CD4-positive, alpha-beta T cell treated with Interleukin-4 for 1 hour (primary cell): ENCODE results near the gene MEA1.

Source experiments
- DNase-seq, 2 donors: peaks; one replicate each; pipeline ENCODE4 v3.0.0-alpha.2; 2020 to 2022

MEA1 gene

DNA sequence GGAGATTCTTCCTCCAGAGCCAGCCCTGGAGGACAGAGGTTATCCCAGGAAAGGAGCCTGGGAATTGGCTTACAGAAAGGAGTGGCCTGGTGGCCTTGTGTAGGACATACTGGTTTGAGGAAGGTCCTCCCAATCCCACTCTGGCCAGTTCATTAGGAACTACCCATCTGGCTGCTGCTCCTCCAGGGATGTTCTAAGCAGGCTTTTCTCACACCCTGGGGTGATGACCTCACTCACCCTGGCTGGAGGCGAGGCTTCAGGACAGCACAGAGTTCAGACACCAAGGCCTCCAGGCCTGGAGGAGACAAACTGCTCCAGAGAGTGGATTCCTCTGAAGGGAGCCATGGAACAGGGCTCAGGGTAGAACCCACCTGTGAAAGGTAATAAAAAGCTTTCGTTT, 44.3 kb downstream of the MEA1 start:
- DNase-seq: no peak

DNA sequence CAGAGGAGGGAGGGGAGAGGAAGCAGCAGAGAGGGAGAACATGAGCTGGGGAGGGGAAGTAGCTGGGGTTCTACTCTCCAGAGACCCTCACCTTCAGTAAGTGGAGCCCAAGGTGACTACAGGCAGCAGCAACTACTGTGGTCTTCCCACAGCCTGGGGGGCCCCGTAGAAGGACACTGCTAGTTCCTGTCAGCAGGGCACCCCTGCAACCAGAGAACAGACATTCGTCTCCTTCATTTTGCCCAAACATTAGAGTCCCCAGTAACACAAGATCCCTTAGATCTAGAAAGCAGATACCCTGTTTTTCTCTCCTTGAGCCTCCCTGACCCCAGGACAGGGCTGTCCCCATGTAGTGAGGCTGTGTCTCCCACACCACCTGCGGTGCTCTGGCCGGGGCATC, 45.0 kb downstream of the MEA1 start:
- DNase-seq: no peak

DNA sequence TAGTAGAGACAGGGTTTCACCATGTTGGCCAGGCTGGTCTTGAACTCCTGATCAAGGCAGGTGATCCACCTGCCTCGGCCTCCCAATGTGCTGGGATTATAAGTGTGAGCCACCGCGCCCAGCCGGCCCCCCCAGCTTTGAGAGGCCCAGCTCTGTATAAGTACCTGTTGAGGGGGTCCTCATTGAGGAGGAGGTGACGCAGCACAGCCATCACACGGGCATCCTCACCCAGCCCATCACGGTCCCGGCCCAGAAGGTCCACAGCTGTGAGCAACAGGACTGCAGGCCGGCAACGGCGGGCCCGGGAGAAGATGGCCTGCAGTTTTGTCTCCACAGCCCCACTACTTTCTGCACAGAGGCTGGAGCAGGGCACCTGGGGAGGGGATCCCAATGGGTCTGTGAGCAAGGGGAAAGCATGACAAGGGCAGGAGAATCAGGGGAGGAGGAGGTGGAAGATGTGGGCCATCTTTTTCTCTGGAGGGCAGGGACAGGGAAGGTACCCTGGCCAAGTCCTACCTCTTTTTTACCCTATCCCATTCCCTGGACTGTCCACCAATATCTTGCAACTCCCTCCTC, 45.5 kb downstream of the MEA1 start:
- no peak for DNase-seq

- DNase-seq: no peak
Measured at GRCh38 chr6:42967228-42967627, 46.5 kb downstream of the MEA1 start.

DNA sequence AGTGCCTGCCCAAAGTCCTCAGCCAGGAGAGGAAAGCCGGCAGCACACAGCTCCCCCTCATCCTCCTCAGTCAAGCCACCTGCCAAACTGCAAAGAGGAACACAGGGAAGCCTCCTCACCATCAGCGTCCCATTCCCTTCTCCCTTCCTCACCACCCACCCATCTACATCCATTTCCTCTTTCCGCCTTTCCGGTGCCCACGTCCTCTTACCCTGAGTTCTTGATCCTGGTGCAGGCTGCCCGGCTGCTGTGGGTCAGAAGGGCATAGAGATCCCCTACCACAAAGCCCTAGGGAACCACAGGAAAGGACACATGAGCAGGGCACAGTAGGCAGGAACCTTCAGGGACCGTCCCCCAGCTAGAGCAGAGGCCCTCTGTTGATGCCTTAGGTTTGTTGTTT, 47.2 kb downstream of the MEA1 start:
- no peak for DNase-seq

- DNase-seq: peak; percentile 30 to 55
Measured at GRCh38 chr6:42963855-42964605, 49.7 kb downstream of the MEA1 start.

DNA sequence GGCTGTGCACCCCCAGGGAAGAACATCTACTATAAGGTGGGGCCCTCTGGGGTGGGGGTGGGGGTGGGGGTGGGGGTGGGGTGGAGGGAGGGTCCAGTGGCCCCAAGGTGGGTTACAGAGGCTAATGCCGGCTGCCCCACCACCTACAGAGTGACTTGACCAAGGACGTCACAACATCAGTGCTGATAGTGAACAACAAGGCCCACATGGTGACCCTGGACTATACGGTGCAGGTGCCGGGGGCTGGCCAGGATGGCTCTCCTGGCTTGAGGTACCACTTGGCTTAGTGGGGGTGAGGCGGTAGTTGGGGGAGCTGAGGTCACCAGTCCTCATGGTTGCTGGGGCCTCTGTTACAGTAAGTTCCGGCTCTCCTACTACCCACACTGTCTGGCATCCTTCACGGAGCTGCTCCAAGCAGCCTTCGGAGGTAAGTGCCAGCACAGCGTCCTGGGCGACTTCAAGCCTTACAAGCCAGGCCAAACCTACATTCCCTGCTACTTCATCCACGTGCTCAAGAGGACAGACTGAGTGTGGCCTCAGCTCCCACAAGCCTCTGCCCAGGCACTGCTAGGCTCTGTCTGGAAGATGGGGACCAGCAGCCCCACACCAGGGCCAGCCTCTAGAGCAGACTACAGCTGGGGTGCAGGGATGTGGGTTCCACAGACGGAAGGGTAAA, 50.4 kb downstream of the MEA1 start:
- DNase-seq: no peak

DNA sequence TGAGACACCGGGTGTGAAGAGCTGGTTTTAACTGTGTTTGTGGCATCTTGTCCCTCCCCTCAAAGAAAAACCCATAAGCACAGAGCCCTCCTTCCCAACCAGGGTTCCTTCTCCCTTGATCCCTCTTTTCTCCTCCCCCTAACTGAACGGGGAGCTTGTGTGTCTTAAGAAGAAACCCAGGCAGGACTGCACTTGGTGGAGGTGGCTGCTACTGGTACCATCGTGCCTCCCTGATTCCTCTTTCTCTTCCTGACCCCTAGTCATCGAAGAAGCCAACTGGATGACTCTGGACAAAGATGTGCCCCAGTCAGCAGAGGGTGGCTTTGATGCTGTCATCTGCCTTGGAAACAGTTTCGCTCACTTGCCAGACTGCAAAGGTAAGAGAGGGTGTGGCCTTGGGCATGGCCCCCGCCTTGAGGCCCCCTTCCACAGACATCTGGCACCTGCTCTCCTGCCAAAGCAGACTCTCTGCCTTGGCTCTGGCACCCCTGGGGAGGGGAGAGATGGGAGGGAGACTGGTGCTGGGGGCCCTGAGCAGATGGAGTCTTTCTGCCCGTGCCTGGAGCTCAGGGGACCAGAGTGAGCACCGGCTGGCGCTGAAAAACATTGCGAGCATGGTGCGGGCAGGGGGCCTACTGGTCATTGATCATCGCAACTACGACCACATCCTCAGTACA, 51.1 kb downstream of the MEA1 start:
- no peak for DNase-seq

- no peak for DNase-seq
Measured at GRCh38 chr6:42962096-42962495, 51.6 kb downstream of the MEA1 start.
